Measurements from ENCODE around the gene USO1. TPM values are rescaled to one million over a fixed set of nuclear protein-coding genes. Genes with fewer than 3 reads are reported as not detected.

USO1 gene
- total and polyA plus RNA-seq, 9 of the 15 experiments (the other 6 are each of a cell fraction or from before 2014, with no cell fraction given), result 19.3 to 97.8 (median 48.5) TPM

DNA sequence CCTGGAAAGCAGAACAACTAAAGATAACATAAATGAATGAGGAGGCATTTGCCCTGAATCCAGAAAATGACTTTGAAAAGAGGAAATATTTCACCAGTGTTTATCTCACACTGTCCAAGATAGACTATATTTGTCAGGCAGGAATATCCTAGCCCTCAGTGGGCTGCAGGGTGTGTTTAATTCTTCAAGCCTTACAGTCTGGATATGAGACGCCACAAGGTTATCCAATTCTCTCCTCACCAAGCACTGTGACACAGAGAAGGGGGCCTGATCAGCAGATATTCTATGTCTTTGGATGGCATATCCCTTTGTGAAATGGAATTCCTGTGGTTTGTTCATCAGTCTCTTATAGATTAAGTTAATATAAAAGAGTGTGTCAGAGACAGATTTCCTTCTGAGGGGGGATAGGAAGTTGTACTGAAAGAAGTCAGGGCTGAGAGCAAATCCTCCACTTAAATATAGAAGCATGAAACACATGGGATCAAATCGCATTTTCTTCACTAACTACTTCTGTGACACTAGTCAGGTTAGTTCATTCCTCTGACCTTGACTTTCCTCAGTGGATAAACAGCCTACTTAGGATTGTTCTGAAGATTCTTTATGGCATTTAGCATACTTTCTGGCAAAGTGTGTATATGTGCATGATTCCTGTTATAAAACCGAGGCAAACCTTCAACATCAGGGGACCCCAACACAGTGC lies 44.4 kb upstream of the USO1 start:
- no peaks in the 10 kb centered on the region for H3K36me3 ChIP-seq (ENCODE audit: control insufficient read depth, insufficient read depth, low read length)
- intact Hi-C loops (cut with micrococcal nuclease) (no loop called here), in situ Hi-C loops (cut with MboI) (no loop called here)
- H3K4me3 ChIP-seq, result no peak overlapping the region
- no peak for DNase-seq (ENCODE audit: extremely low read depth in 1 of 4, low spot score in 3 of 4)
- peak; percentile 63 for ATAC-seq
- no TSS peak for BruUV-seq (replicated peaks)
- H4K20me1 ChIP-seq (replicated peaks; ENCODE audit: control insufficient read depth, insufficient read depth, low read length), result no peaks in the 10 kb centered on the region
- POLR2A ChIA-PET, result no interaction called here
- FAIRE-seq, result peak; percentile 49
- H2AFZ ChIP-seq (ENCODE audit: low read depth, low read length), result no peak overlapping the region
- WGBS (ENCODE audit: insufficient coverage, low coverage, missing lambda C conversion rate), result 52% methylated on average over 3 of the region's 3 CpGs
- peaks cover 0 to 8% of the 10 kb centered on the region in 2 experiments; a peak in 3 of 5 replicates for H3K4me1 ChIP-seq (replicated peaks in 1 of 2; ENCODE audit: control insufficient read depth in 2 of 2, insufficient read depth in 2 of 2, low read length in 2 of 2)
- CTCF ChIA-PET (ENCODE audit: low intra/inter-chr PET ratio), result no interaction called here
- H3K79me2 ChIP-seq (ENCODE audit: control insufficient read depth, insufficient read depth, low read length), result no peaks in the 10 kb centered on the region
- no peaks in the 10 kb centered on the region for H3K9me3 ChIP-seq (replicated peaks; ENCODE audit: control insufficient read depth, insufficient read depth, low read depth, low read length)
- H3K9ac ChIP-seq (ENCODE audit: insufficient read depth in 1 of 2, low read depth in 2 of 2, low read length in 2 of 2), result no peak overlapping the region
- no peak overlapping the region for H3K4me2 ChIP-seq (ENCODE audit: insufficient read depth, low read length)
- no peaks in the 10 kb centered on the region for H3K9me1 ChIP-seq (ENCODE audit: control insufficient read depth, insufficient read depth, low read length)
- no peaks in the 10 kb centered on the region for H3K27me3 ChIP-seq (ENCODE audit: control insufficient read depth in 2 of 2, insufficient read depth in 2 of 2, low read length in 2 of 2)
- H3K27ac ChIP-seq (ENCODE audit: extremely low read depth, low read depth, low read length), result no peak overlapping the region
- peak; percentile 42; the same call in 1 of the 2 replicates for TF ChIP-seq CBFA2T3 (IDR thresholded peaks at IDR 0.05)
- 0 out of 2 replicates have a peak, but pooled peaks have one; percentile 18 for TF ChIP-seq NCOR1 (IDR thresholded peaks at IDR 0.05)
- TF ChIP-seq TAL1 (IDR thresholded peaks at IDR 0.05), result peak; percentile 41; the same call in 1 of the 2 replicates
- no peak for TF ChIP-seq PCBP1 (IDR thresholded peaks at IDR 0.05; ENCODE audit: low read depth, low read length, poor library complexity, severe bottlenecking)
- TF ChIP-seq, protein P1, sequence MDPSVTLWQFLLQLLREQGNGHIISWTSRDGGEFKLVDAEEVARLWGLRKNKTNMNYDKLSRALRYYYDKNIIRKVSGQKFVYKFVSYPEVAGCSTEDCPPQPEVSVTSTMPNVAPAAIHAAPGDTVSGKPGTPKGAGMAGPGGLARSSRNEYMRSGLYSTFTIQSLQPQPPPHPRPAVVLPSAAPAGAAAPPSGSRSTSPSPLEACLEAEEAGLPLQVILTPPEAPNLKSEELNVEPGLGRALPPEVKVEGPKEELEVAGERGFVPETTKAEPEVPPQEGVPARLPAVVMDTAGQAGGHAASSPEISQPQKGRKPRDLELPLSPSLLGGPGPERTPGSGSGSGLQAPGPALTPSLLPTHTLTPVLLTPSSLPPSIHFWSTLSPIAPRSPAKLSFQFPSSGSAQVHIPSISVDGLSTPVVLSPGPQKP (CRISPR knock-in tag; IDR thresholded peaks at IDR 0.05), result no peak
- peak; percentile 27 for TF ChIP-seq TCF3 (CRISPR knock-in tag; IDR thresholded peaks at IDR 0.05)
- 0 out of 2 replicates have a peak, but pooled peaks have one; percentile 46 for TF ChIP-seq TEAD4 (IDR thresholded peaks at IDR 0.05; ENCODE audit: low read length)
- TF ChIP-seq TEAD4 (CRISPR knock-in tag; IDR thresholded peaks at IDR 0.05; ENCODE audit: borderline replicate concordance), result no peak
- 0 out of 2 replicates have a peak, but pooled peaks have one; percentile 25 for TF ChIP-seq ARID1B (IDR thresholded peaks at IDR 0.05)
- TF ChIP-seq, protein P2, sequence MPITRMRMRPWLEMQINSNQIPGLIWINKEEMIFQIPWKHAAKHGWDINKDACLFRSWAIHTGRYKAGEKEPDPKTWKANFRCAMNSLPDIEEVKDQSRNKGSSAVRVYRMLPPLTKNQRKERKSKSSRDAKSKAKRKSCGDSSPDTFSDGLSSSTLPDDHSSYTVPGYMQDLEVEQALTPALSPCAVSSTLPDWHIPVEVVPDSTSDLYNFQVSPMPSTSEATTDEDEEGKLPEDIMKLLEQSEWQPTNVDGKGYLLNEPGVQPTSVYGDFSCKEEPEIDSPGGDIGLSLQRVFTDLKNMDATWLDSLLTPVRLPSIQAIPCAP (CRISPR knock-in tag; IDR thresholded peaks at IDR 0.05; ENCODE audit: borderline replicate concordance), result no peak
